Ascending aorta (tissue), 2 donors: Measurements from ENCODE around the gene APC2. TPM values are rescaled to one million over a fixed set of nuclear protein-coding genes. Genes with fewer than 3 reads are reported as not detected.
"Not testable (repeated sequence)": the region's sequence is repeated elsewhere in the genome, so short reads cannot be mapped to it uniquely, and the experiment has no call there.

Experiments used
- DNase-seq, 2 donors: peaks; one replicate each; pipeline ENCODE4 v3.0.0-alpha.2; 2019; ENCODE audit warnings: low spot score in 2 of 2
- H3K27ac ChIP-seq, 2 donors: fragments of 200-600 bp; sonication (generic); one replicate each; pipeline ENCODE4 v1.5.1; 2016 to 2017; ENCODE audit warnings: mild to moderate bottlenecking in 1 of 2
- H3K27me3 ChIP-seq: fragments of 200-600 bp; sonication (generic); one replicate; pipeline ENCODE4 v1.5.1; 2017
- H3K36me3 ChIP-seq, 2 donors: fragments of 200-600 bp; sonication (generic); one replicate each; pipeline ENCODE4 v1.5.1; 2016
- H3K4me1 ChIP-seq, 2 donors: fragments of 200-600 bp; sonication (generic); one replicate each; pipeline ENCODE4 v1.5.1; 2016 to 2017; ENCODE audit warnings: mild to moderate bottlenecking in 1 of 2
- H3K4me3 ChIP-seq, 2 donors: fragments of 200-600 bp; sonication (generic); one replicate each; pipeline ENCODE4 v1.5.1; 2016 to 2017; ENCODE audit warnings: mild to moderate bottlenecking in 1 of 2
- H3K9me3 ChIP-seq, 2 donors: fragments of 200-600 bp; sonication (generic); one replicate each; pipeline ENCODE4 v1.5.1; 2016
- CTCF ChIP-seq, 3 experiments: fragments of 200-600 bp in 2 of 3; fragments of 450-650 bp in 1 of 3; sonication (generic) in 2 of 3; IDR thresholded peaks; one replicate each; pipeline ENCODE4 v1.5.1; 2016 to 2019; ENCODE audit warnings: antibody characterized with exemption in 3 of 3, mild to moderate bottlenecking in 1 of 3, moderate library complexity in 1 of 3
- intact Hi-C: fragments of 100-400 bp; cut with DNase I; formaldehyde crosslinking; loops from one replicate; pipeline ENCODE4 v1.15.1; 2023
- total RNA-seq: library from RNA; depleted of rRNA; stranded (reverse); fragments of >200 nt; gene quantifications from one replicate; pipeline ENCODE4 v1.1.0, GENCODE V29; 2016

APC2 gene
- total RNA-seq, 1 donor from 2014 or later = not detected

- peaks cover 8 to 13% of the 10 kb centered on the region in 2 donors for H3K4me1 ChIP-seq
- intact Hi-C loops = loop anchor here (5.0 kb wide), 1 partner anchor 77 kb away; the partner anchor contains the start of gene ADAMTSL5
- H3K4me3 ChIP-seq = no peak overlapping the region
- H3K9me3 ChIP-seq = no peaks in the 10 kb centered on the region
- H3K27ac ChIP-seq = no peak overlapping the region
- H3K27me3 ChIP-seq = no peaks in the 10 kb centered on the region
- DNase-seq = no peak
- no peak for TF ChIP-seq CTCF (IDR thresholded peaks at IDR 0.05)
- peaks cover 54 to 66% of the 10 kb centered on the region in 2 donors for H3K36me3 ChIP-seq
Measured at GRCh38 chr19:1435378-1435989, 14.4 kb upstream of the APC2 start.

GRCh38 chr19:1437609-1438008 is 12.3 kb upstream of the APC2 start:
- peak overlapping the region in 1 of 2 donors; percentile 75 for H3K4me3 ChIP-seq
- peaks cover 8 to 14% of the 10 kb centered on the region in 2 donors for H3K4me1 ChIP-seq
- no peaks in the 10 kb centered on the region for H3K9me3 ChIP-seq
- intact Hi-C loops = loop anchor here (1.0 to 5.0 kb wide), 5 partner anchors 31 to 75 kb away; partner anchors contain the start of genes ADAMTSL5, C19orf25, DAZAP1 and NDUFS7
- H3K36me3 ChIP-seq = peaks cover 43 to 66% of the 10 kb centered on the region in 2 donors
- no peaks in the 10 kb centered on the region for H3K27me3 ChIP-seq
- no peak overlapping the region for H3K27ac ChIP-seq
- TF ChIP-seq CTCF (IDR thresholded peaks at IDR 0.05) = no peak
- no peak for DNase-seq

- H3K9me3 ChIP-seq = no peaks in the 10 kb centered on the region
- H3K27me3 ChIP-seq = no peaks in the 10 kb centered on the region
- H3K36me3 ChIP-seq = peaks cover 36 to 61% of the 10 kb centered on the region in 2 donors
- peak within 1 kb of the TSS; percentile 85 for H3K27ac ChIP-seq
- peak; percentile 63 to 95 for DNase-seq
- intact Hi-C loops = loop anchor here (1.0 to 5.0 kb wide), 5 partner anchors 31 to 74 kb away; partner anchors contain the start of genes ADAMTSL5, C19orf25, DAZAP1 and NDUFS7
- peak within 1 kb of the TSS; percentile 75 to 81 for H3K4me3 ChIP-seq
- peak; percentile 93 to 96 (median 94) for TF ChIP-seq CTCF (IDR thresholded peaks at IDR 0.05)
- H3K4me1 ChIP-seq = peaks cover 8 to 14% of the 10 kb centered on the region in 2 donors
Measured at GRCh38 chr19:1438035-1438932, 11.6 kb upstream of the APC2 start, which contains the start of gene RPS15. TSS of gene RPS15 (plus strand) at chr19:1438396. CDS start at chr19:1438426, 30 bp downstream.

- Histone ChIP-seq H3K4me3 (peak overlapping the region; percentile 75 to 81), H3K4me1 (peaks cover 8 to 14% of the 10 kb centered on the region in 2 donors), H3K36me3 (peaks cover 30 to 55% of the 10 kb centered on the region in 2 donors), H3K27me3 (no peaks in the 10 kb centered on the region), H3K9me3 (no peaks in the 10 kb centered on the region), H3K27ac (peak overlapping the region; percentile 85)
- DNase-seq = no peak
- no peak for TF ChIP-seq CTCF (IDR thresholded peaks at IDR 0.05)
- intact Hi-C loops = loop anchor here (1.0 to 5.0 kb wide), 5 partner anchors 32 to 73 kb away; partner anchors contain the start of genes ADAMTSL5, C19orf25, DAZAP1 and NDUFS7
Measured at GRCh38 chr19:1438933-1439354, 11.0 kb upstream of the APC2 start.

- H3K4me1 ChIP-seq = peaks cover 8 to 16% of the 10 kb centered on the region in 2 donors
- DNase-seq, H3K9me3 ChIP-seq, H3K27me3 ChIP-seq: not testable (repeated sequence)
- H3K4me3 ChIP-seq = peak overlapping the region; percentile 75 to 81
- H3K27ac ChIP-seq = peak overlapping the region in 1 of 2 donors; percentile 85
- intact Hi-C loops = loop anchor here (2.0 to 5.0 kb wide), 4 partner anchors 33 to 73 kb away; partner anchors contain the start of genes ADAMTSL5, C19orf25, DAZAP1 and PCSK4
- peaks cover 21 to 47% of the 10 kb centered on the region in 2 donors for H3K36me3 ChIP-seq
Measured at GRCh38 chr19:1439525-1440417, 10.2 kb upstream of the APC2 start.
